Left cardiac atrium (tissue), 4 donors: ENCODE data around the gene CHCHD10. TPM values are rescaled to one million over a fixed set of nuclear protein-coding genes. Genes with fewer than 3 reads are reported as not detected.
"Not testable (repeated sequence)": the region's sequence is repeated elsewhere in the genome, so short reads cannot be mapped to it uniquely, and the experiment has no call there.

Experiments
- ATAC-seq, 2 donors: fragments of 200-7000 bp; cut with Tn5 transposase; one replicate each; pipeline ENCODE4 v1.9.1; 2020; ENCODE audit warnings: mild to moderate bottlenecking in 2 of 2, moderate library complexity in 2 of 2
- DNase-seq: peaks from one replicate; pipeline ENCODE4 v3.0.0-alpha.2; 2020
- intact Hi-C, 2 donors: fragments of 100-400 bp; cut with DNase I; formaldehyde crosslinking; loops; one replicate each; pipeline versions ENCODE4 v1.14.1 to v1.15.1; 2022 to 2023
- total RNA-seq, 2 donors: library from RNA; stranded (reverse); fragmentation: NEBNext Ultra II Directional; extraction: Animal tissue kit (Norgen Biotek cat#: 25700); gene quantifications; one replicate each; pipeline ENCODE4 v1.2.1, GENCODE V29; 2021
- donor health status: DM: no; HTN: yes; CAD: no.
- donor health status: DM: no; HTN: yes; CAD: no; lungs with severe emphysema.
- donor health status: DM: yes; HTN: yes; CAD: no.
- donor health status: Dilated cardiomyopathy.

Gene CHCHD10
- total RNA-seq, 2 donors from 2014 or later = 958 to 1,106 TPM

GRCh38 chr22:23755711-23756110, 12.1 kb downstream of the CHCHD10 start:
- ATAC-seq (no peak), DNase-seq (no peak)
- intact Hi-C loops = no loop called here

- intact Hi-C loops = no loop called here
- no peak for DNase-seq
- no peak for ATAC-seq
Observed at GRCh38 chr22:23754980-23755636, 12.7 kb downstream of the CHCHD10 start.

- intact Hi-C loops = no loop called here
- DNase-seq = no peak
- ATAC-seq = no peak
Observed at GRCh38 chr22:23754220-23754919, 13.4 kb downstream of the CHCHD10 start, which contains the start of gene VPREB3. Gene VPREB3 (minus strand): TSS chr22:23754425. CDS start chr22:23754363, 62 bp downstream.

GRCh38 chr22:23753385-23753784, 14.4 kb downstream of the CHCHD10 start:
- no peak for DNase-seq
- intact Hi-C loops = no loop called here
- no peak for ATAC-seq

- no peak for ATAC-seq
Observed at GRCh38 chr22:23752750-23753149, 15.0 kb downstream of the CHCHD10 start.

GRCh38 chr22:23752090-23752691, 15.6 kb downstream of the CHCHD10 start:
- intact Hi-C loops = no loop called here
- DNase-seq (no peak), ATAC-seq (no peak)

More at GRCh38 chr22:23752750-23753149, 15.0 kb downstream of the CHCHD10 start:
- no peak for DNase-seq
- intact Hi-C loops = no loop called here

- intact Hi-C loops = no loop called here
- peak; percentile 20 to 44 for ATAC-seq
- DNase-seq = no peak
Observed at GRCh38 chr22:23751441-23751996, 16.3 kb downstream of the CHCHD10 start.

- intact Hi-C loops = no loop called here
- peak; percentile 95 to 97 for ATAC-seq
- peak; percentile 91 for DNase-seq
Observed at GRCh38 chr22:23750714-23751440, 16.9 kb downstream of the CHCHD10 start, which contains the start of gene ZNF70. Gene ZNF70 (minus strand): TSS chr22:23751112. CDS start chr22:23745140, 5,972 bp downstream.

- DNase-seq = no peak
- peak in 1 of 2 donors; percentile 1 for ATAC-seq
Observed at GRCh38 chr22:23750367-23750713, 17.4 kb downstream of the CHCHD10 start.

GRCh38 chr22:23749841-23750301, 17.9 kb downstream of the CHCHD10 start:
- DNase-seq = no peak
- ATAC-seq = peak; percentile 25 to 29
- intact Hi-C loops = no loop called here

More at GRCh38 chr22:23750367-23750713, 17.4 kb downstream of the CHCHD10 start:
- intact Hi-C loops = no loop called here

GRCh38 chr22:23745791-23746190, 22.0 kb downstream of the CHCHD10 start:
- no peak for ATAC-seq
- no peak for DNase-seq
- intact Hi-C loops = no loop called here

- intact Hi-C loops = no loop called here
- no peak for DNase-seq
- no peak for ATAC-seq
Observed at GRCh38 chr22:23744485-23744884, 23.3 kb downstream of the CHCHD10 start.

- intact Hi-C loops = no loop called here
- ATAC-seq (no peak), DNase-seq (no peak)
Observed at GRCh38 chr22:23744001-23744400, 23.8 kb downstream of the CHCHD10 start.

- DNase-seq (no peak), ATAC-seq (peak; percentile 57 to 67)
- intact Hi-C loops = no loop called here
Observed at GRCh38 chr22:23743303-23743705, 24.5 kb downstream of the CHCHD10 start.

GRCh38 chr22:23742505-23743264, 25.1 kb downstream of the CHCHD10 start:
- intact Hi-C loops = no loop called here
- DNase-seq = no peak

GRCh38 chr22:23737696-23738095, 30.1 kb downstream of the CHCHD10 start:
- no peak for ATAC-seq
- intact Hi-C loops = no loop called here
- DNase-seq = no peak

More at GRCh38 chr22:23742505-23743264, 25.1 kb downstream of the CHCHD10 start:
- peak; percentile 71 to 85 for ATAC-seq

- intact Hi-C loops, ATAC-seq, DNase-seq: not testable (repeated sequence)
Observed at GRCh38 chr22:23728108-23728507, 39.7 kb downstream of the CHCHD10 start.

GRCh38 chr22:23722724-23723123, 45.0 kb downstream of the CHCHD10 start:
- intact Hi-C loops = no loop called here
- DNase-seq (no peak), ATAC-seq (no peak)
